ENCODE results near the gene ERN2.

Gene ERN2

GRCh38 chr16:23702951-23703350 is 10.1 kb downstream of the ERN2 start:
- TF ChIP-seq CTCF (IDR thresholded peaks at IDR 0.05; ENCODE audit: low read depth, low read length): no peak
- no peak for DNase-seq (ENCODE audit: extremely low read depth, low read depth)

- no peak for TF ChIP-seq CTCF (IDR thresholded peaks at IDR 0.05; ENCODE audit: low read depth, low read length)
- DNase-seq (ENCODE audit: extremely low read depth, low read depth): no peak
Observed at GRCh38 chr16:23701045-23701444, 12.0 kb downstream of the ERN2 start.

GRCh38 chr16:23700509-23700908 is 12.5 kb downstream of the ERN2 start:
- no peak for DNase-seq (ENCODE audit: extremely low read depth, low read depth)
- TF ChIP-seq CTCF (IDR thresholded peaks at IDR 0.05; ENCODE audit: low read depth, low read length): no peak

- no peak for TF ChIP-seq CTCF (IDR thresholded peaks at IDR 0.05; ENCODE audit: low read depth, low read length)
- DNase-seq (ENCODE audit: extremely low read depth, low read depth): no peak
Observed at GRCh38 chr16:23700093-23700492, 12.9 kb downstream of the ERN2 start.

GRCh38 chr16:23699100-23699499 is 13.9 kb downstream of the ERN2 start:
- DNase-seq (ENCODE audit: extremely low read depth, low read depth): no peak
- no peak for TF ChIP-seq CTCF (IDR thresholded peaks at IDR 0.05; ENCODE audit: low read depth, low read length)

- no peak for TF ChIP-seq CTCF (IDR thresholded peaks at IDR 0.05; ENCODE audit: low read depth, low read length)
- DNase-seq (ENCODE audit: extremely low read depth, low read depth): no peak
Observed at GRCh38 chr16:23695756-23696155, 17.3 kb downstream of the ERN2 start.

- TF ChIP-seq CTCF (IDR thresholded peaks at IDR 0.05; ENCODE audit: low read depth, low read length): no peak
- no peak for DNase-seq (ENCODE audit: extremely low read depth, low read depth)
Observed at GRCh38 chr16:23694644-23695373, 18.2 kb downstream of the ERN2 start.

Data from AG09319 (cell line).